ENCODE results near the gene MPLKIP. TPM values are rescaled to one million over a fixed set of nuclear protein-coding genes. Genes with fewer than 3 reads are reported as not detected.
"Not testable (repeated sequence)": the region's sequence is repeated elsewhere in the genome, so short reads cannot be mapped to it uniquely, and the experiment has no call there.

The MPLKIP gene
- total RNA-seq, 4 donors from 2014 or later, result 22.0 to 92.4 (median 42.9) TPM

- DNase-seq, result no peak
- TF ChIP-seq, protein P1, sequence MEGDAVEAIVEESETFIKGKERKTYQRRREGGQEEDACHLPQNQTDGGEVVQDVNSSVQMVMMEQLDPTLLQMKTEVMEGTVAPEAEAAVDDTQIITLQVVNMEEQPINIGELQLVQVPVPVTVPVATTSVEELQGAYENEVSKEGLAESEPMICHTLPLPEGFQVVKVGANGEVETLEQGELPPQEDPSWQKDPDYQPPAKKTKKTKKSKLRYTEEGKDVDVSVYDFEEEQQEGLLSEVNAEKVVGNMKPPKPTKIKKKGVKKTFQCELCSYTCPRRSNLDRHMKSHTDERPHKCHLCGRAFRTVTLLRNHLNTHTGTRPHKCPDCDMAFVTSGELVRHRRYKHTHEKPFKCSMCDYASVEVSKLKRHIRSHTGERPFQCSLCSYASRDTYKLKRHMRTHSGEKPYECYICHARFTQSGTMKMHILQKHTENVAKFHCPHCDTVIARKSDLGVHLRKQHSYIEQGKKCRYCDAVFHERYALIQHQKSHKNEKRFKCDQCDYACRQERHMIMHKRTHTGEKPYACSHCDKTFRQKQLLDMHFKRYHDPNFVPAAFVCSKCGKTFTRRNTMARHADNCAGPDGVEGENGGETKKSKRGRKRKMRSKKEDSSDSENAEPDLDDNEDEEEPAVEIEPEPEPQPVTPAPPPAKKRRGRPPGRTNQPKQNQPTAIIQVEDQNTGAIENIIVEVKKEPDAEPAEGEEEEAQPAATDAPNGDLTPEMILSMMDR (IDR thresholded peaks at IDR 0.05), result no peak
- no peak for TF ChIP-seq POLR2A (IDR thresholded peaks at IDR 0.05)
- intact Hi-C loops (cut with DNase I), result loop anchor here (10.0 kb wide), 1 partner anchor 193 kb away; no protein-coding TSS in a partner anchor
- peaks cover 7 to 9% of the 10 kb centered on the region in 2 donors for H3K4me1 ChIP-seq
- H3K27me3 ChIP-seq, result no peaks in the 10 kb centered on the region
- H3K27ac ChIP-seq, result no peak overlapping the region
- H3K36me3 ChIP-seq, result no peaks in the 10 kb centered on the region
- H3K4me3 ChIP-seq (replicated peaks in 1 of 3), result no peak overlapping the region
- no peaks in the 10 kb centered on the region for H3K9me3 ChIP-seq
- WGBS, 2 donors, result 92 to 94% methylated on average over 2 of the region's 2 CpGs
These were observed 3.1 kb upstream of the MPLKIP start for GRCh38 chr7:40137563-40137962.

DNA sequence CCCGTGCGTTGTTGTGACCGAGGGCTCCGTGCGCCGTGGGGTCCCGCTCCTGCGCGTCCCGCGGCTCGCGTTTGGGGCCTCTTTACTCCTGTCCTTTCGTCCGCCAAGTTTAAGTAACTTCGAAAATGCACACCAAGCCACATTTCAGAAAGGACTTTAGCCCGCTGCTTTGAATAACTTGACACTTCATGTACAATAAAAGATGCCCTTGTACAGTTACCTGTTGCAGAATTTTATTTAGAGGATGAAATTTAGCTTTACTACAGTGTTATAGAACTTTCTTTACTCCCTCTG lies 842 bp upstream of the MPLKIP start:
- H3K4me1 ChIP-seq, result peaks cover 18 to 21% of the 10 kb centered on the region in 2 donors
- H3K27ac ChIP-seq, result peak overlapping the region; percentile 73 to 90 (median 86)
- no peaks in the 10 kb centered on the region for H3K27me3 ChIP-seq
- WGBS, 2 donors, result 2 to 7% methylated on average over 14 to 16 of the region's 17 CpGs
- TF ChIP-seq POLR2A (IDR thresholded peaks at IDR 0.05), result no peak
- TF ChIP-seq, protein P1 (IDR thresholded peaks at IDR 0.05), result no peak
- intact Hi-C loops (cut with DNase I), result loop anchor here (10.0 kb wide), 1 partner anchor 190 kb away; no protein-coding TSS in a partner anchor
- no peaks in the 10 kb centered on the region for H3K9me3 ChIP-seq
- DNase-seq, result no peak
- peak overlapping the region in 2 of 3 donors; percentile 64 to 94 for H3K4me3 ChIP-seq (replicated peaks in 1 of 3)
- H3K36me3 ChIP-seq, result no peaks in the 10 kb centered on the region

DNA sequence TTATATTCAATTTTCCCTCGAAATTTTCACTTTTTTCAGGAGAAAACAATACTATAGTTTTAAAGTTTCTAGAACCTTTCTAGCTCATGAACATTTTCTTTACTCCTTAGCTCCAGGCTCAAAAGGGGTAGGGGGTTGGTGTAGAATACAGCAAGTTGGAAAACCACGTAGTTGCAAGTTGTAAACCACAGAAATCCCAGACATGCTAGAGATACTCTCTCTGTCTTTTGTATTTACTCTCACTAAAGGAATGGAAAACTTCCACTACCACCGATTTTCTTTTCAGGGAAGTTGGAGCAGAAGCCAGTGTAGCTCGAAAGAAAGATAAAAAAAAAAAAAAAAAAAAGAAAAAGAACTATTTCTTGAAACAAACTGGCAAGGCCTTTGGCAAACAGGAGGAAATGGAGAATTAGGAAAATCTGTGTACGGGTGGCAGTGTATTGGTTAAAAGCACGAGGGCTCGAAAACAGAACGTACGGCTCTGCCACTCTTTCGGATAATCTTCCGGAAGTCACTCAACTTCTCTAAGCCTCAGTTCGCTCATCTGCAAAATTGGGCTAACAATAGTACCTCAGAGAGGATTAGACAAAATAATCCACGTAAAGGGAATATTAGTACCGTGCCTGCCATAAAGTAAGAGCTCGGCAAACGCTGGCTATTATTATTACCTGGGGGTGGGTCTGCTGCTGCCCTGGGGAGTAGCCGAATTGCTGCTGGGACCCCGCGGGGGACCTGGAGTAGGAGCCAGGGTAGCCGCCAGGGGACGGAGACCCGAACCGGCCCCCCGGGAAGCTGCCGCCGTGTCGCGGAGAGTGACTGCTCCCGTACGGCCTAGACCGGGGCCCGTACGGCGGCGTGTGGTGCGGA lies 628 bp downstream of the MPLKIP start:
- H3K4me3 ChIP-seq (replicated peaks in 1 of 3), result peak overlapping the region; percentile 64 to 94 (median 93)
- no peaks in the 10 kb centered on the region for H3K27me3 ChIP-seq
- WGBS, 2 donors, result 1 to 2% methylated on average over 16 to 27 of the region's 36 CpGs
- intact Hi-C loops (cut with DNase I), result loop anchor here (10.0 kb wide), 1 partner anchor 189 kb away; no protein-coding TSS in a partner anchor
- H3K36me3 ChIP-seq, result no peaks in the 10 kb centered on the region
- no peak for DNase-seq
- H3K9me3 ChIP-seq, result no peaks in the 10 kb centered on the region
- peaks cover 18 to 21% of the 10 kb centered on the region in 2 donors for H3K4me1 ChIP-seq
- no peak for TF ChIP-seq POLR2A (IDR thresholded peaks at IDR 0.05)
- TF ChIP-seq, protein P1 (IDR thresholded peaks at IDR 0.05), result no peak
- peak overlapping the region; percentile 73 to 90 (median 86) for H3K27ac ChIP-seq

DNA sequence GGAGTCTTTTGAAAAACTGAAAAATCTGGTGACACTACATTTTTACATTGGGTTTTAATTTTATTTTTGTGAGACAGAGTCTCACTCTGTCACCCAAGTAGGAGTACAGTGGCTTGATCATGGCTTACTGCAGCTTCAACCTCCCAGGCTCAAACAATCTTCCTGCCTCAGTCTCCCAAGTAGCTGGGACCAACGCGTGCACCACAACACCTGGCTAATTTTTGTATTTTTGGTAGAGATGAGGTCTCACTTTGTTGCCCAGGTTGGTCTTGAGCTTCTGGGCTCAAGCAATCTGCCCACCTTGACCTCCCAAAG lies 11.5 kb downstream of the MPLKIP start:
- intact Hi-C loops (cut with DNase I), result no loop called here
- Histone ChIP-seq H3K36me3 (no peaks in the 10 kb centered on the region), H3K27me3 (no peaks in the 10 kb centered on the region), H3K9me3 (no peaks in the 10 kb centered on the region), H3K4me1 (no peaks in the 10 kb centered on the region), H3K27ac (no peak overlapping the region), H3K4me3 (replicated peaks in 1 of 3) (no peak overlapping the region)
- no peak for DNase-seq
- 97 to 98% methylated on average over 2 of the region's 2 CpGs for WGBS, 2 donors
- TF ChIP-seq, protein P1 (IDR thresholded peaks at IDR 0.05), result no peak
- TF ChIP-seq POLR2A (IDR thresholded peaks at IDR 0.05), result no peak

GRCh38 chr7:40122100-40122939 lies 12.1 kb downstream of the MPLKIP start:
- H3K9me3 ChIP-seq, H3K4me1 ChIP-seq: not testable (repeated sequence)

More at GRCh38 chr7:40122100-40122939, 12.1 kb downstream of the MPLKIP start:
- H3K4me3 ChIP-seq (replicated peaks in 1 of 3); DNase-seq; intact Hi-C loops (cut with DNase I); H3K27ac ChIP-seq; H3K36me3 ChIP-seq; H3K27me3 ChIP-seq: not testable (repeated sequence)
- 94 to 97% methylated on average over 14 of the region's 14 CpGs for WGBS, 2 donors

Data from thyroid gland (tissue), 4 donors.